Mesodermal cell (in vitro differentiated cells): ENCODE measurements around the gene CCNT2.
"Not testable (repeated sequence)": the region's sequence is repeated elsewhere in the genome, so short reads cannot be mapped to it uniquely, and the experiment has no call there.

Experiments
- H3K27ac ChIP-seq: 2 replicates; pipeline ENCODE4 v1.7.0; 2013; ENCODE audit warnings: mild to moderate bottlenecking, low read depth, low read length, moderate library complexity; ENCODE audit not compliant: severe bottlenecking
- H3K36me3 ChIP-seq: 2 replicates; pipeline ENCODE4 v1.7.1; 2013; ENCODE audit warnings: mild to moderate bottlenecking, low read length, moderate library complexity; ENCODE audit not compliant: control insufficient read depth, insufficient read depth
- H3K4me1 ChIP-seq: one replicate; pipeline ENCODE4 v1.7.1; 2013; ENCODE audit warnings: mild to moderate bottlenecking, low read length; ENCODE audit not compliant: insufficient read depth, control insufficient read depth, poor library complexity, severe bottlenecking
- H3K4me3 ChIP-seq: 2 replicates; pipeline ENCODE4 v1.7.0; 2013; ENCODE audit warnings: low read length, control low read depth, mild to moderate bottlenecking; ENCODE audit not compliant: insufficient read depth, poor library complexity, severe bottlenecking; ENCODE audit errors: extremely low read depth
- H3K9me3 ChIP-seq: 2 replicates; pipeline ENCODE4 v1.7.1; 2013; ENCODE audit warnings: mild to moderate bottlenecking, low read length, moderate library complexity; ENCODE audit not compliant: control insufficient read depth
- WGBS, 2 experiments: methylation state at CpG; one replicate each; pipeline ENCODE4 v1.1.5; 2013; ENCODE audit warnings: missing lambda C conversion rate in 2 of 2; ENCODE audit not compliant: insufficient coverage in 2 of 2; 5-methylcytosine and 5-hydroxymethylcytosine counted together

CCNT2 gene

GRCh38 chr2:134900151-134900550, 18.5 kb upstream of the CCNT2 start:
- H3K9me3 ChIP-seq, result no peaks in the 10 kb centered on the region

GRCh38 chr2:134903701-134904100, 14.9 kb upstream of the CCNT2 start:
- not testable (repeated sequence) for H3K4me1 ChIP-seq, H3K9me3 ChIP-seq, H3K36me3 ChIP-seq, H3K27ac ChIP-seq, H3K4me3 ChIP-seq
- WGBS, 2 experiments, result 89 to 96% methylated on average over 12 to 13 of the region's 13 CpGs

More at GRCh38 chr2:134900151-134900550, 18.5 kb upstream of the CCNT2 start:
- Histone ChIP-seq H3K27ac (no peak overlapping the region), H3K4me1 (no peaks in the 10 kb centered on the region), H3K36me3 (no peaks in the 10 kb centered on the region), H3K4me3 (no peak overlapping the region)
- no CpG with 5 or more reads among the region's 1 CpG for WGBS, 2 experiments

DNA sequence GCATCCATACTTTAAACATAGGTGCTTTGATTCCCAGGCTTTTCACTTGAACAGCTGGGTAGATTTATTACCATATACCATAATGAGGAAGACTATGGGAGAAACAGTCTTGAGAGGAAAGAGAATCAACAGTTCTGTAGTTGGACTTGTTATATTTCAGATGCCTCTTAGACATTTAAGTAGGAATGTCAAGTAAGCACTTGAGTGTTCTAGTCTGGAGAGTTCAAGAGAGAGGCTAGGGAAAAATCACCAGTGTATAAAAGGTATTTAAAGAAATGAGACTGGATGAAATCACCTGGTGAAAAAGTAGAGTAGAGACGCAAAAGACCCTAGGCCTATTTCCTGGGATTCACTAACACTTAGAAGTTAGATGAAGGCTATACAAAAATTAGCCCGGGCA, 13.5 kb upstream of the CCNT2 start:
- H3K36me3 ChIP-seq, result no peaks in the 10 kb centered on the region
- 96% methylated on average over 2 of the region's 2 CpGs for WGBS, 2 experiments
- no peaks in the 10 kb centered on the region for H3K9me3 ChIP-seq
- H3K27ac ChIP-seq, result no peak overlapping the region
- H3K4me3 ChIP-seq, result no peak overlapping the region
- H3K4me1 ChIP-seq, result no peaks in the 10 kb centered on the region

GRCh38 chr2:134906726-134907125, 11.9 kb upstream of the CCNT2 start:
- H3K4me1 ChIP-seq, result no peaks in the 10 kb centered on the region
- H3K36me3 ChIP-seq, result no peaks in the 10 kb centered on the region
- WGBS, 2 experiments, result 67 to 100% methylated on average over 2 of the region's 2 CpGs
- no peak overlapping the region for H3K27ac ChIP-seq
- no peak overlapping the region for H3K4me3 ChIP-seq
- H3K9me3 ChIP-seq, result no peaks in the 10 kb centered on the region

GRCh38 chr2:134907441-134908116, 11.0 kb upstream of the CCNT2 start:
- H3K4me1 ChIP-seq, H3K27ac ChIP-seq, H3K9me3 ChIP-seq, H3K4me3 ChIP-seq, H3K36me3 ChIP-seq: not testable (repeated sequence)
- 80% methylated on average over 1 of the region's 1 CpG; no CpG with 5 or more reads in 1 of the 2 experiments for WGBS, 2 experiments

DNA sequence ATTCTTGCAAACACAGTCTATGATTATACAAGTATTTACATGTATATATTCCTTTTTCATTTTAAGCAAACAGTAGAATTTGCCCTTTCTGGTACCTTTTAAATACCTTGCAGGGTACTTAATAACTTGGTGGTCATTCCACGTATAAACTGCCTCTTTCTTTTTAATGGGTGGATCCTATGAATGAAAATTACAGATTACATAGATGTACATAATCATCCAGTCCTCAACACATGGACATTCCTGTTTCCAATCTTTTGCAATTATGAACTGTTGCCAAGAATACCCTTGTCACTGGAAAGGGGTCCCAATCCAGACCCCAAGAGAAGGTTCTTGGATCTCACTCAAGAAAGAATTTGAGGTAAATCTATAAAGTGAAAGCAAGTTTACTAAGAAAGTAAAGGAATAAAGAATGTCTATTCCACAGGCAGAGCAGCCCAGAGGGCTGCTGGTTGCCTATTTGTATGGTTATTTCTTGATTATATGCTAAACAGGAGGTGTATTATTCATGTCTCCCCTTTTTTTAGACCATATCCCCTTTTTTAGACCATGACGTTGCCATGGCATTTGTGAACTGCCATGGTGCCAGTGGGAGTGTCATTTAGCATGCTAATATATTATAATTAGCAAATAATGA, 7.7 kb upstream of the CCNT2 start:
- WGBS, 2 experiments, result no CpG with 5 or more reads among the region's 2 CpGs
- H3K4me1 ChIP-seq, result no peaks in the 10 kb centered on the region
- no peaks in the 10 kb centered on the region for H3K36me3 ChIP-seq
- H3K9me3 ChIP-seq, result no peaks in the 10 kb centered on the region
- no peak overlapping the region for H3K27ac ChIP-seq
- no peak overlapping the region for H3K4me3 ChIP-seq

GRCh38 chr2:134911400-134911785, 7.2 kb upstream of the CCNT2 start:
- Histone ChIP-seq H3K9me3 (no peaks in the 10 kb centered on the region), H3K4me1 (no peaks in the 10 kb centered on the region), H3K4me3 (no peak overlapping the region), H3K27ac (no peak overlapping the region), H3K36me3 (no peaks in the 10 kb centered on the region)
- WGBS, 2 experiments, result 100% methylated on average over 1 of the region's 3 CpGs; no CpG with 5 or more reads in 1 of the 2 experiments

- Histone ChIP-seq H3K27ac (no peak overlapping the region), H3K4me3 (no peak overlapping the region), H3K4me1 (peaks cover 4% of the 10 kb centered on the region), H3K9me3 (no peaks in the 10 kb centered on the region), H3K36me3 (no peaks in the 10 kb centered on the region)
These were observed 6.3 kb upstream of the CCNT2 start for GRCh38 chr2:134912361-134912760.

DNA sequence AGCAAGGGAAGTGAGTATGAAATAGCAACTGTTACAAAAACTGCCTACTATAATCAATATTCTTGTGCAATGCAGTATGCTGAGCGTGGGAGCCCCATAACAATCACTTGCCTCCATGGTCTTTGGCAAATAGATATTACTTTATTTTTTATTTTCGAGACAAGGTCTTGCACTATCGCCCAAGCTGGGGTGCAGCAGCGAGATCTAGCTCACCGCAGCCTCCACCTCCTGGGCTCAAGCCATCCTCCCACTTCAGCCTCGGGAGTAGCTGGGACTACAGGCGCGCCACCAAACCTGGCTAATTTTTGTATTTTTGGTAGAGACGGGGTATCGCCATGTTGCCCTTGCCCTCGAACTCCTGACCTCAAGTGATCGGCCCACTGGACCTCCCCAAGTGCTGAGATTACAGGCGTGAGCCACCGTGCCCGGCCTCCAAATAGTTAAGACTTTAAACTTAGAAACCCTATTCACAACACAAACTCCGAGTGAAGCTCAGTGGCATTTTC, 1.2 kb upstream of the CCNT2 start:
- 40 to 48% methylated on average over 6 to 11 of the region's 16 CpGs for WGBS, 2 experiments
- Histone ChIP-seq H3K36me3 (peaks cover 1% of the 10 kb centered on the region), H3K27ac (peak overlapping the region; percentile 99)

DNA sequence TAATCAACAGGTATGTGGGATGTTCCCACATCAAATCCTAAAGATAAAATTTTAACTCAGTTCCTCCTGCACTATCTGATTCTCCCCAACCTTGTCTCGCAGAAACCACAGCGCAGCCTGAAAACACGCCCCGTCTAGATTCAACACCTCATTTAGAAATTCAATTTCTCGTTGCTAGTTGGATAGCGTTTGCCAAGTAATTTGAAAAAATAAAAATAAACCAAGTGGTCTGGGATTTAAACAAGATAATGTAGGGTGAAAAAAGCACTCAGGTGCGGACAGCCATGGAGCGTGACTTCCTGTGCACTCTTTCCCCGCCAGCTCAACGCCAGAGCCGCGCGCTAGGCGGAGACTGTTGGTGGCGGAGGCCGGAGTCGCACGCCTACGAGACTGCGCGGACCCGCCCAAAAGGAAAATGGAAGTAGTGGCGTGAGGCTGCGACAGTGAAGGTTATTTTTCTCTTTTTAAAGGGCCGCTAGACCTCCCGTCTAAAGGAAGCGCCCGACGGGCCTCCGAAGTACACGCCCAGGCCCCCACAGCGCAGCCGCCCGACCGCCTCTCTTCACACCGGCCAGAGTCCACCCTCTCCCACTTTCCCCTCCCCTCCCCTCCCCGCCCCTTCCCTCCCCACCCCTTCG, 615 bp upstream of the CCNT2 start:
- Histone ChIP-seq H3K27ac (peak overlapping the region; percentile 99), H3K4me3 (peak overlapping the region; percentile 93), H3K36me3 (peaks cover 7% of the 10 kb centered on the region), H3K9me3 (no peaks in the 10 kb centered on the region), H3K4me1 (peaks cover 4% of the 10 kb centered on the region)
- WGBS, 2 experiments, result 0 to 2% methylated on average over 11 to 15 of the region's 38 CpGs

More for the DNA sequence above, 1.2 kb upstream of the CCNT2 start:
- Histone ChIP-seq H3K4me1 (peaks cover 4% of the 10 kb centered on the region), H3K4me3 (peak overlapping the region; percentile 93), H3K9me3 (no peaks in the 10 kb centered on the region)
